Muscle of arm (tissue), 12 donors: ENCODE results near the gene RFX2. TPM values are rescaled to one million over a fixed set of nuclear protein-coding genes. Genes with fewer than 3 reads are reported as not detected.
A peak's percentile ranks its signal among the peaks of the same experiment; 100 is the strongest.
"Not testable (repeated sequence)": the region's sequence is repeated elsewhere in the genome, so short reads cannot be mapped to it uniquely, and the experiment has no call there.

Source experiments
- DNase-seq: peaks from one replicate; pipeline ENCODE4 v3.0.0-alpha.2; 2013
- polyA plus RNA-seq, 12 donors: library from polyadenylated mRNA; unstranded; fragments of 120-200 nt; gene quantifications; one replicate each; pipeline ENCODE4 v1.2.1, GENCODE V29; 2013; ENCODE audit not compliant: insufficient read length in 12 of 12

The RFX2 gene
- polyA plus RNA-seq, 12 donors = 3.9 to 19.9 (median 6.9) TPM; not detected in 1

DNA sequence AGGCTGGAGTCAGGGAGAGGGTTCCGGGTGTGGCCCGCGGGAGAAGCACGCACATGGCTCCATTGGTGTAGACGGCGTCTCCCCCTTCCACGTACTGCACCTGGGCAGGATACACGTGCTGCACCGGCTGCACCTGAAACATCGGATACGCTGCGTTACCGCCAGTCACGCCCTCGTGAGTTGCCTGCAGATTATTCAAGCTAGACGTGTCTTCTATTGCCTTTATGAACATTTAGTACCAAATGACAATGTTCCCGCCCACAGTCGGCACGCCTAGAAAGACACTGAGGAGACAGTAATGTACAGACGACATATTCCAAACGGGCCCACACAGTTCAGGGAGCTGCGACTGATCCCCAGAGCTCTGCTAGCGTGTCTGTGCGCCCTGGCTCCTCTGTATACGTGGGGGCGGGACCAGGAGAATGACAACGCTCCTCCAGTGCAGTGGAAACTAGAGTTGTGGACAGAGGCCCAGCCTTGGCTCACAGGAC, 68.3 kb downstream of the RFX2 start:
- DNase-seq = no peak

DNA sequence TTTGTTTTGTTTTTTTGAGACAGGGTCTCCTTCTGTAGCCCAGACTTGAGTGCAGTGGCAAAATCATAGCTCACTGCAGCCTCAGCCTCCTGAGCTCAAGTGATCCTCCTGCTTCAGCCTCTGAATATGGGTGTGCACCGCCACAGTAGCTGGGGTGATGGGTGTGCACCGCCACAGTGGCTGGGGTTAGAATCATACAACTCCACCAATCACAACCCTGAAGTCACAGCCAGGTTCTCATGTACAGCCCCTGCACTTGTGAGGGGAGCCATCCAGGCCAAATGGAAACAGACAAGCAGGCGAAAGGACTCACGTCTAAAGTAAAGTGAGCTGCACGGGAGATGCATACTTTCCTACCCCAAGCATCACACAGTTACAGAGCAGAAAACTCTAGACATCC, 69.2 kb downstream of the RFX2 start:
- DNase-seq = no peak

DNA sequence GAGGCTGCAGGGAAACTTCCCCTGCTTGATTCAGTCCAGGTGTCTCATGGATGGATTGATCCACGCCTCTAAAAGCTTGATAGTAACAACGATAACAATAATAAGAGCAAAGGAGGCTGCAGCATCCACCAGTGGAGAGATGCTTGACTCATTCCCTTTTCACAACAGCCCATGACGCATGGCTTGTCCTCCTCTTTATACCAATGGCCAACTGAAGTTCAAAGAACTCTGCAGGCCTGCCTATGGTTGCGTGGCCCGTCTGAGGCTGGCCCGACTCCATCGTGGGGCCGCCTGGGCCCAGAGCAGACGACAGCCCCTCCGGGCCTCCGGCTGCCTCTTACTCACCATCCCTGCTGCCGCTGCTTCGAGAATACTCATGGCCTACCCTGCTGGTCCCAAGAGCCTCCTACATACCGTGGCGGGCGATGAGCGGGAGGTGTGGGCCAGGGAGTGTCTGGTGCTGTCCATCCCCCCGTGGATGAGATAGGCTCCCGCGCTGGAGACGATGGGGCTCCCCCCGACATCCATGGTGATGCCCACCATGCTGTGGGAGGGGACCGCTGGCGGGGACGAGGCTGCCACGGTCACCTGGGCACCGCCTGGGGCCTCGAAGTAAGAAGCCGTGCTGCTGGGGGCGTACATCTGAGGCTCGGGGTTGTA, 70.6 kb downstream of the RFX2 start:
- no peak for DNase-seq

DNA sequence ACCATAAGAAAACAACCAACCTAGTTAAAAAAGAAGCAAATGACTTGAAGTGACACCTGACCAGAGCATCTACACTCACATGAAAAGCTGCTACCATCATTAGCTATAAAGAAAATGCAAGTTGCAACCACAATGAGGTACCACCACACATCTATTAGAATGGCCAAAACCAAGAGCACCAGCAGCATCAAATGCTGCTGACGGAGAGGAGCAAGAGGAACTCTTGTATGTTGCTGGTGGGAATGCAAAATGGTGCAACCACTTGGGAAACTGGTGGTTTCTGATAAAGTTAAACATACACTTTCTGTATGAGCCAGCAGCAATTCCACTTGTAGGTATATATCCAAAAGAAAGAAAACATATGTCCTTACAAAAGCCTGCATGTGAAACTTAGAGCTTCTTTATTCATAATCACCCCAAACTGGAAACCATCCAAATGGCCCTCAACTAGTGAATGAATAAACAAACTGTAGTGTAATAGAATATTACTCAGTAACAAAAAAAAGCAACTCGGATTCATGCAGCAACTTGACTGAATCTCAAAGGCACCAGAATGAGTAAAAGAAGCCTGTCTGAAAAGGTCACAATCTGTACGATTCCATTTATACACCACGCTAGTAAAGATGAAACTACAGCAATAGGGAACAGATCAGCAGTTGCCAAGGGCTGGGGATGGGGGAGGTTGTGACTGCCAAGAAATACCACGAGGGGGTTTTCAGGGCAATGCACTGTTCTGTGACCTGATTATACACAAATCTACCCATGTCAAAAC, 71.5 kb downstream of the RFX2 start:
- DNase-seq = no peak

DNA sequence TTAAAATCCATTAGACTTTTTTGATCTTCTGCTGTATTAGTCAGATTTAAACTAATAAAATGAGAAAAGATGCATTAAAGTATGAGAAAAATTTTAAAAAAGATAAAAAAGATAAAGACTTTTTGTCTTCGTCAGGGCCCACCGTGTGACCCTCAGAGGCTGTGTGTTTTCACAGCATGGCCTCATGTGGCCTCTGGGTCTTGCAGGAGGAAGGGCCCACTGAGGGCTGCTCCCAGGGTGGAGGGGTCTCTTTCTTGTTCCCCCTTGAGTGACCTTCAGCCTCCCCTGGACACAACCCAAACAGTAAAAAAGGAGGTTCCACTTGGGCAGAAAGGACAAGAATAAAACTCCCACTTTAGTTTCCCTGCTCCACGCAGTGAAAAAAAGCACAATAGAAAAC, 75.3 kb downstream of the RFX2 start:
- no peak for DNase-seq

DNA sequence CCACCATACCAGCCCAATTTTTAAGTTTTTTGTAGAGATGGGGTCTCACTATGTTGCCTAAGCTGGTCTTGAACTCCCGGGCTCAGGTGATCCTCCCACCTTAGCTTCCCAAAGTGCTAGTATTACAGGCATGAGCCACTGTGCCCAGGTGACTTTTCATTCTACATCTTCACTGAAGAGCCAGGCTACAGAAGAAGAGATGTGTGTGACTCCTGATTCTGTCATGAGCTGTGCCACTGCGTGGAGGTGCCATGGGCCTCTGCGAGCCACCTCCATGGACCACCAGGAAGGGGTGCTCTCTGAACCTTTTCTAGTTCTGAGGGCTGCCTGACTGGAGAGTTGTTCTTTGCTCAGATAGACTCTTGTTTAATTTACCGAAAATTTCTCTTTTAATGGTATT, 75.8 kb downstream of the RFX2 start:
- no peak for DNase-seq

DNA sequence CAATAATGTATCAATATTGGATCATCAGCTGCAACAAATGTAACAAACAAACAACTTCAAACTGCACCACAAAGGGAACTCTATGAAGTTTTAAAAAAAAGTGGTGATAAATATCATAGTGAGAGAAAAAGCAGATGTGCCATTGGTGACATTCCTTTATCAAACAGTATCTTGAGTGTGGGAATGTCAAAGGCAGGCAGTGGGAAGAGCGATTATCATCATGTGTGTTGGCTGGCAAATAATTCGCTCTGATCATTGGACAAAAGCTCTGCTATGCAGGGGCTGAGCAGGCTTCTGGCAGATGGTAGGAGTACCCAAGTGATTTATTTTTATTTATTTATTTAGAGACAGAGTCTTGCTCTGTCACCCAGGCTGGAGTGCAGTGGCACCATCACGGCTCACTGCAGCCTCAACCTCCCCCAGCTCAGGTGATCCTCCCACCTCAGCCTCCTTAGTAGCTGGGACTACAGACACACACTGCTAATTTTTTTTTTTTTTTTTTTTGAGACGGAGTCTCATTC, 76.5 kb downstream of the RFX2 start:
- no peak for DNase-seq

DNA sequence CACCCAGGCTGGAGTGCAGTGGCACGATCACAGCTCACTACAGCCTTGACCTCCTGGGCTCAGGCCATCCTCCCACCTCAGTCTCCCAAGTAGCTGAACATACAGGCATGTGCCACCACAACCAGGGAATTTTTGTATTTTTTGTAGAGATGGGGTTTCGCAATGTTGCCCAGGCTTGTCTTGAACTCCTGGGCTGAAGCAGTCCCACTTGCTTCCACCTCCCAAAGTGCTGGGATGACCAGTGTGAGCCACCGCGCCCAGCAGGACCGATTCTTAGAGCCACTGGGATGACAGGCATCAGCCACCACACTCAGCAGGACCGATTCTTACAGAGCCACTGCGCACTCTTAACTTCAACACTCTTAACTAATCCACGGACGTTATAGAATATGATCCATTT, 77.5 kb downstream of the RFX2 start:
- DNase-seq = no peak

DNA sequence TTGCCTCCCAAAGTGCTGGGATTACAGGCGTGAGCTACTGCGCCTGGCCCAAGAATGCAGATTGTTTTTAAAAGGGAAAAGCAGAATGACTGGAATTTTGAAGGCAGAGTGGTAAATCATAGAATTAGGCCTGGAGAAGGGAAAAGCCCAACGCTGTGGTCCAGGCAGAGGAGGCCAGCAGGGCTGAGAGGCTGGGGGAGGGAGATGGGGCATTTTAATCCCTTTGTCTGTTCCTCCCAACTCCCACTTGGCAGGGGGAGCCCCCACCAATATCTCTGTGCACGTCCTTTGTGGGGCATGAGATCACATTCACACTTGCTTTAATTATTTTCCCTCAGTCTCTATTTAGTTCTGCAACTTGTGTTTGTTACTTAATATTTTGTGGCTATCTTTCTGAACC, 77.9 kb downstream of the RFX2 start:
- no peak for DNase-seq

DNA sequence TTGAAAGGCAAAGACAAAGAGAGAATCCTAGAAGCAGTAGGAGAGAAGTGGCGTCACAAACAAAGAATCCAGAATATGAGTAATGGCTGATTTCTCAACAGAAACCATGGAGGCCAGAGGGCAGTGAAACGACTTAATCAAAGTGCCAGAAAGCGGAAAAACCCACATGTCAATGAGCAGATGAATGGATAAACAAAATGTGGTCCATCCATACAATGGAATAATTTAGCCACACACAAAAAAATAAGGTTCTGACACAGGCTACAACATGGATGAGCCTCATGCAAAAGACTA, 80.1 kb downstream of the RFX2 start:
- DNase-seq = no peak

DNA sequence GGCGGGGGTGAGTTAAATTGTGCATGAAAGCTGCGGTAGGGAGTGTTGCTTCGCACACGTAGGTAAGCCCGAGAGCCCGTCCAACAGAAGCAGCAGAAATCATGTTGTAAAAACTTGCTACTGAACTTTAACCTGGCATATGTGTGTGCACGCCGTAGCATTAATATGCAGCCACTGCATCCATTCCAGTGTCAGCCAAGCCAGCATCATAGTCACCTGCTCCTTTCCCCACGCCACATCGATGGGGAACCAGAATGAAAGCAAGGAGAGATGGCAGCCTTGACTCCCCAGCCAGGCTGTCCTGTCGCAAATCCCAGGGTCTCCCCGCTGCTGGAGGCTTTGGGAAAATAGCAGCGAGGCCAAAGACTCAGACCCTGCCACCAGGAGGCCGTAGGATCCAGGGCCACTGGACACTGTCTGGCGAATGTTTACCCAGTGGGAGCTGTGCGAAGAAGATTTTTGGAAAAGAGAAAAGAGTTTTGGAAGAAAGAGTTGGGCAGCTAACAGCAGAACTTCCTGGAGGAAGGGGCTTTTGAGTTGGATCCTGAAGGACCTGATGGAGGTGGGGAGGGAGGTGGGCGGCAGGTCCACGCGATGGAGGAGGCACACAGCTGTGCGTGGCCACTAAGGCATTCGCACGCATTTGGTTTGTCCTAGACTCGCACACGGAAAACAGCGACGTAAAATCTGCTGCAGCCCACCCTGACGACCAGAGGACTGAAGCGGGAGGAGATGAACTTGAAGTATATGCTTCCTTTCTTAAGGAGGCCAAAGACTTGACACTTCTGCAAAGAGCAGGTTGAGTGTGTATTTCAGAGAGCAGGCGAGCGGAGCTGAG, 83.7 kb downstream of the RFX2 start:
- no peak for DNase-seq

DNA sequence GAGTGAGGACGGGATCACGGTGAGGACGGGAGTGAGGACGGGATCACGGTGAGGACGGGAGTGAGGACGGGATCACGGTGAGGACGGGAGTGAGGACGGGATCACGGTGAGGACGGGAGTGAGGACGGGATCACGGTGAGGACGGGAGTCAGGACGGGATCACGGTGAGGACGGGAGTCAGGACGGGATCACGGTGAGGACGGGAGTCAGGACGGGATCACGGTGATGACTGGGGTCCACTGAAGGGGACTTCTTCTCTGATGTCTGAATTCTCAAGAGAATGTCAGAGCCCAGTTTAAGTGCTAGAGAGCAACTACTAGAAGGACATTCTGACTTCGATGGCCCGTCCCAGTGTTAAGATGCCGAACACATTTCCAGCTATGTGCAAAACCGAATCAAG, 85.5 kb downstream of the RFX2 start:
- DNase-seq = not testable (repeated sequence)

DNA sequence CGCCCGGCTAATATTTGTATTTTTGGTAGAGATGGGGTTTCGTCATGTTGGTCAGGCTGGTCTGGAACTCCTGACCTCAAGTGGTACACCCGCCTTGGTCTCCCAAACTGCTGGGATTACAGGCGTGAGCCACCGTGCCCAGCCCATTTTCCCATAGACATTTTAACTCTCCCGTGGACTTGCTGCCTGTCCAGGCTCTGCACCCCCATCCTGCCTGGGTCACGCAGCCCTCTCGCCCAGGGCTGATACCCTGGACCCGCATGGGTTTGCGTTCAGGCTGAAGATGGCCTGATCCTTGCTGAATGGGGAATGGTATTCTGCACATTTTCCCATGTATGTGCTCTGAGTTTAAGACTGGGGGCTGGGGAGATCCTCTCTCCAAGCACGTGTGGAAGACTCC, 86.4 kb downstream of the RFX2 start:
- no peak for DNase-seq

DNA sequence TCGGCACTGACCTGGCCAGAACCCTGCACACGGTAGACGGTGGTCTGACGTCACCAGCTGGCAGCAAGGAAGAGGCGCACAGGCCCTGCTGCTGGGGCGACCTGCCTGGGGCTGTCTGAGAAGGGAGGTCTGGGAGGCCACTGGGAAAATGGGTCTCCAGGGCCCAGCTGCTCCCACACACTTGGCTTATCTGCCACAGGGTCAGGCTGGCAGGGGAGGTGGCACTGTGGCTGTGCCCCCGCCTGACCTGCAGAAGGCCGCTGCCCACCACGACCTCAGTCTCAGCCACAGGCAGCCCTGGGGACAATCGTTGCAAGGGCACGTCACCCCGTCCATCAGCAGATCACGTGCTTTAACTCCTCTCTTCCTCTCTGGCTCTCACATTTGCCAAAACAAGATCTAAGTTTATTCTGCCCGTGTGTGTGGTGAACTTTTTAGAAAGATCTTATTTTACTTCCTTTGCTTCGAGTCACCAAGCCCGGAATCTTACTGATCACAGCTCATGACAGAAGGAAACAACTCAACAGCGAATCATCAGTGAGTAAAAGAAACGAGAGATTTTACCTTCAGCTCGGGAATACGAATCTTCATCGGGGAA, 87.1 kb downstream of the RFX2 start:
- DNase-seq = no peak

DNA sequence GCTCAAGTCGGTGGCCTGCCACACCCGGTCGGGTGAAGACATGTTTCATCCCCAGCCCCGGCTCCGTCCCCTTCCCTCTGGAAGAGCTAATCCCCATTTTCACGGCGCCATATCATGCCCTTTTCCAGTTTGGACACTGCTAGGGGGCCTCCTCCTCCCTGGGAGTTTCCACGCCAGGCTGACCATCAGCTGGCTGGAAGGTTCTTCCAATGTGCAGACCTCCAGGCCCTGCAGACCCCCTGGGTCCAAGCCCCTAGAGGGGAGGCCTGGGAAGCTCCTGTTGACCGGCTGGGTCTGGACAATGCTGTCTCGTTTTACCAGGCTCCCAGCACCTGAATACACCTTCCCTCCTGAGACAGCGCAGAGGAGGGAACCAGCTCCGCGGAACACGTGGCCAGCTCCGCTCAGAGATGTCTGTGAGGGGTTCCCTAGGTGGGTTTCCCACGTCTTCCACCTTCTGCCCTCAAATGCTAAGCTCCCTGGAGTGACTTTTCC, 87.7 kb downstream of the RFX2 start:
- no peak for DNase-seq

DNA sequence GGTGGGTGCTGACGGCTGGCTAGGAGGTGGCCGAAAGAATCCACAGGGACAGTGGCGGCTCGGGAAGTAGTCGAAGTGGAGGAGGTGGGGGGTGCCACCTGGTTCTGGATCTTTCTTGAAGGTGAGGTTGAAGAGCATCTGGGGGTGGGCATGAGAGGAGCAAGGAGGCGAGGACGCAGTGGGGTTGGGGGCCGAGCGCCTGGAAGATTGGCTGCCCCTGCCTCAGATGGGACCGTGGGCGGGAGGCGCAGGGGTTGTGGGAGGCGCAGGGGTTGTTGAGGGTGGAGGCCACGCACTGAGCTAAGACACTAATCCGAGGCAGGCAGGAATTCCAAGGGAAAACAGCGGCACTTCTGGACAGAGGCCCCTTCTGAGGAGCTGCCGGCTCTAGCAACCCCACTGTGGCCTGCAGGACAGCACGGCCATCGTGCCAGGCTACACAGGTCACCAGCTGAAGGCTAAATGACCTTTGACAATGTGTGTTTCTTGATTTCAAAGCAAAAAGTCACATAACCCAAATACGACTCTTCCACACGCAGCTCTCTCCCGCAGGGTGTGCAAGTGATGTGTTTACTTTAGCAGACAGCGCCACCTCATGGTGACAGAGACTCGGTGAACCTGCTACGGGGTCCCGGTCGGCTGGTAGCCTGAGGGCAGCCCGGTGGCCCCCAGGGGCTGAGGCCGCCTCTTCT, 88.3 kb downstream of the RFX2 start:
- DNase-seq = peak; percentile 80

DNA sequence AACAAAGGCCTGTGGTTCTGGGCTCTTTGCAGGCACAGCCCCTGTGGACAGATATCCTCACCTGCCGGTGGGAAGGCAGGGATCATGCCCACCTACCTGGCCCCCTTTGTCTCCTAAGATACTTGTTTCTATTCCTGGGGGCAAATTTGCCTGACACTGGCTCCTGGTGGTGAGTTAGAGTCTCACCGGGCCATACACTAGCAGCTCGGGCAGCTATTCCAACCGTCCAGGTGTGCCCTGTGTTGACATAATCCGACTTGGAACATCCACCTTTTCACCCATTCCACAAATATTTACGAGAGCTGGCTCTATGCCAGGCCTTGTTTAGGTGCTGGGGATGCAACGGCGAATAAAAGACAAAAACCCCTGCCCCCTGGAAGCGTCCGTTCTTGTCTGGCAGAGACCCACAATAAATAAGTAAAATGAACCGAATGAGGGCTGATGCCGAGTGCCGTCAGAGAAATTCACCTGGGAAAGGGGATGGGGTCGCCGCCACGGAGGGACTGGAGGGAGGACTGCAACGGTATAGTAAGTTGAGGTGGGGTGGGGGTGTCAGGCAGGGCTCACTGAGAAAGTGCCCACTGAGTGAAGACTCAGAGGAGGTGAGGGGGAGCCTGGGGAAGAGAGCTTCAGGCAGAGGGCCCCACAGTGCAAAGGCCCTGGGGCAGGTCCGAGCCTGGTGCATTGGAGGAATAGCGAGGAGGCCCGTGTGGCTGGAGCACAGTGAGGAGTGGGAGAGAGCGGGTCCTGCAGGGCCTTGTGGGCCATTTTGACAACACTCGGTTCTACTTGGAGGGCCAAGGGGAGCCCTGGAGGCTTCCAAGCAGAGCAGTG, 89.1 kb downstream of the RFX2 start:
- DNase-seq = no peak

DNA sequence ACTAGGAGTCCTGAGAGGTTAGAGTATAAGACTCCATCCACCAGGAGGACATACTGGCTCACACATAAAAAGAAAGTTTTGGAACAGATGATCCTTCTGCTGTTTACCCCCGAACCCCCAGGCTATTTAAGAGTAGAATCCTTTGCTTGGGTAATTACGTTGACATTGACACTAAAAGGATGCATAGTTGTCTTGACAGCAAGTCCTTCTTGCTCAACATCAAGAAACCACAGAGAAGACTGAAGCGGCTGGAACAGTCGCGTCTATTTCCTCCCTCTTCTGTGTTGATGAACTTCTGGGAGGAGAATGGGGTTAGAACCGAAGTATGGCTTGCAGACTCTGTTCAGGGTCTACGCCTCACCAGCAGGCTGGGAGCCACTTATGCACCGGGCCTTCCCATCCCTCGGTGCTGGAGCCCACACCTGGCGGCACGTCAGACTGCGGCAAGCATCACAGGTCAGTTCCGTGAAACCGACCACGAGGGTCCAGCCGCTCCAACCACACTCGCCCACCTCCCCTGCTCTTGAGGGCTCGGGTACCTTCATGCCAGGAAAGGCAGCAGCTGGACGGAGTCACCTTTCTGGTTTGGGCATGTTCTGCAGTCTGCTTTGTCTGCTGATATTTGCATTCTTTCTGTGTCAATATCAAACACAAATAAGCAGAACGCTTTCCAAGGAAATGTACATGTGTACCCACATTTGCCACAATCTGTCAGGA, 90.0 kb downstream of the RFX2 start:
- no peak for DNase-seq

DNA sequence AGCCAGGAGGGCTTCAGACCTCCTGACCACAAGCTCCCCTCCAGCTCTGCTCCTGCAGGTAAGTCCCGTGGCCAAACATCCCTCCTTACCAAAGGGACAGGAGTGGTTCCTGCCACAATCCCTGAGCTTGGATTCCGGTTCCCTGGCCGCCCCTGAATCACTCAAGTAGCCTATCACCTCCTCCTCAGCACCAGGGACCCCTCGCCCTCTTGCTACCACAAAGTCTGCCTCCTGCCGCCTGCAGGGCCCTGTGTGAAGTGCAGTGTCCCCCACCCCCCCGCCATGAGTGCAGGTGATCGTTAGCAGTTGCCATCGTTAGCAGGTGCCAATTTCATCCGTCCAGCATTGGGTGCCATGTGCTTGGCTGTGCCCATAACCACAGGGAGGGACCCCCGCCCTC, 91.5 kb downstream of the RFX2 start:
- no peak for DNase-seq

DNA sequence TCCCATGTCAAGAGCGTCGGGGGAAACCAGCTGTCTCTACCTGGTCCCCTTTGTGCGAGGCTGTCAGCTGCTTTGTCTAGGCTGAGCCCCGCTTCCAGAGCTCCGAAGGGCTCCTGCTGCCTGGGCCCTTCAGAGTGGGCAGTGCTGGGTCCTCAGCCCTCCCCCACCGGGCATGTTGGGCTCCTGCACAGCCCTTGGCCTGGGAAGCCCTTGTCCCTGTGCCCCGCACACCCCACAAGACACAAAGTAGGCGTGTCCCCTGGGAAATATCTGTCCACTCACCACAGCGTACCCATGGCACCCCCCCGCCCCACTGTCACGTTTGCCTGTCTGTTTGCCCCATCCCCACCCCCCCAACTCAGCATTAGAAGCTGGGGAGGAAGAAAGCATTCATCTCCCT, 92.7 kb downstream of the RFX2 start:
- DNase-seq = no peak
